Stimulated activated CD4-positive, alpha-beta T cell treated with anti-CD3 and anti-CD28 coated beads, Interleukin-4, amount 100 ng/mL, for 1 hour (primary cell): ENCODE measurements around the gene TSFM.

Experiments used
- DNase-seq: peaks from one replicate; pipeline ENCODE4 v3.0.0-alpha.2; 2020

TSFM gene

DNA sequence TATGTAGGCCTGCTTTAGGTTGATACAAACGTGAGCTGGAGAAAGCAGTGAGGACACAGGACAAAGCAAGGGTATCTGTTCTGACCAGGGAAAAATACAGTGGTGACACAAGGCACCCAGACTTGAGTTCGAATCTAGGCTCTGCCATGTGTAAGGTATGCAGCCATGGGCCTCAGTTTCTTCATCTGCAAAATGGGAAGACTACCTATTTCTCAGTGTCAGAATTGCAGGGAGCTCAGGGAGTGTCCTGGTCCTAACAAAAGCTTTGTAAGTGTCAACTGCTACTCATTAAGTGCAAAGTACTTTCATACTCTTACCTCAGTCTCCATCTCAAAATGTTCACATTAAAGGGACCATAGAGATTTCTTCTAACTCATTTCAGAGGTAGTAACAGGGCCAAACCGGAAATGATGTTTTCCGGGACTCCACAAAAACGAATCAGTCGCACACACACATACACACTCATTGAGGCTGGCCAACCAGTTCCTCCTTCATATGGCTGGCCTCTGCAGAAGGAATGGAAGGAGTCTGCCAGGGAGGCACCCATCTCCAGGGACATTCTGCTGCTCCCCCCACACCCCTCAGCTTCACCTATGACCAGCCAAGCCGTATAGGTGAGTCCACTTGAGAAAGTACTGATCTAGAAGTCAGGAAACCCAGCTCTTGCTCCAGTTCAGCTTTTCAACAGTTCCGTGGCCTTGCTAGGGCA lies 56.2 kb downstream of the TSFM start:
- DNase-seq = no peak

DNA sequence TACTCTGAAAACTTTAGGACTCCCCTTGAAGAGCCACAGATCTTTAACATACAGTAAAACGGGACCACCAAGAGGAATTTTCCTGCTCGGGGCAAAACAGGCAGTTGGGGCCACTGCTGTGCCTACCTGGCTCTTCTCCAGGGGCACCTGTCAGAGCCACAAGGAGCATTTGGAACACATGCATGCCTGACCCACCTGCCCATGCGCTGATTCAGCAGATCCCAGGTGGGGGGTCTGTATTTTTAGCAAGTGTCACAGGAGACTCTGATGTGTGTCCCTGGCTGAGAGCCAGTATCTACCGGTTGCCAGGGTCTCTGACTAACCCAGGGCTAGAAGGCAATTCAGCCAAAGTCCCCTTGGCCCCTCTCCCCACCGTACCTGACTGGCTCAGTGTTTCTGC lies 57.4 kb downstream of the TSFM start:
- DNase-seq = no peak

DNA sequence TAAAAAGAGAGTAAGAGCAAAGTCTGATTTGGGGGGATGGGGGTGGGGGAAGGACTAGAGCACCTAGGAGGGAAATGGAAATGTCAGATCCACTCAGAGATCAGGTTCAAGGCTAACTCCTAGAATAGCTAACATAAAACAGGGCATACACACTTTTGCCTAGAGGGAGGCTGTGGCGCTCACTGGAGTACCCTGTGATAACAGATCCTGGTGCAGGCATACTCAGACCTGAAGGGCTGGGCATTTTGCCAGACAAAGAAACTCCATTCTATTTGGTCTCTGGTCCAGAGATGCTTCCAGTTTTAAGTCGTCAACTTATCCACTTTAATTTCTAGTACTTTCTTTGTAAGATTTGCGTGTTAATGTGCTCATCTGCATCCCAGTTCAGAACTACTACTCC lies 58.1 kb downstream of the TSFM start:
- no peak for DNase-seq

- no peak for DNase-seq
These were observed 58.9 kb downstream of the TSFM start for GRCh38 chr12:57841445-57841844.

DNA sequence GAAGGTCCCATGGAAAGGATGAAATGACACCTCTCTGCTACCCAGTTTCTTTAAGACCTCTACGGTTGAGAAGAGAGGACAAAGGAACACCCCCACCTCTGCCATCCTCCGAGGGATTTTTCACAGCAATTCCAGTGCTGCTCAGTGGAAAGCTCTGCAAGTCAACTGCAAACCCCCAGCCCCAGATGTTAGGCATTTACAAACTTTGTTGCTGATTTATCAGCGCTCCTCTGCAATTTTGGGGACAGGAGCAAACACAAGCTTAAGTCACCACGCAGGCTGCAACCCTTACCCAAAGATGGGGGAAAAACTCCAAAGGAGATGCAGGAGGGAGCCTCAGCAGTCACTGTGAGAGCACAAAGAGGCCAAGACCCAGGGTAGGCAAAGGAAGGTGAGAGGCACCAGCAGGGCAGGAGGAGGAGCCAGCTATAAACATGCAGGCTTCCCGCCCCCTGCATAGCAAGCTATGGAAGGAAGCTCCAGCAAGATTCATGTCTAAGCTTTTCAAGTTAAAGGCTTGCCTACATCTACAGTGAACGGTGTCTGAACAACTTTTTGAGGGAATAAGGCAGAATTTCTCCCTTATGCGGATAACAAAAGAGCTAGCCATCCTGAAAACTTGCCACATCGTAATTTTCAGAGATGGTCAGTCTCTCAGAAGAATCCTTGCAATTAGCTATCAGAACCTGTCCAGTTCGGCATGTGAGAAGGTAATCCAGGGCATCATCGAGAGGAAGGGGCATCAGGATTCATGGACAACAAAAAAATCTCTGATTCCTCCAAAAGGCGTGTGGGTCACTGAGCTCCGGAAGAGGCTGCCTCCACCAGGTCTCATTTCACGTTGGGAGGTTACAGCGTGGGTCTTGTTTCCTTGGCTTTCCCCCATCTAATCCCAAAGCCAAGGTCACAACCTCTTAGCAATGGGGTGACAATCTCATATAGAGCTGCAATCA lies 60.0 kb downstream of the TSFM start:
- DNase-seq = peak; percentile 52

DNA sequence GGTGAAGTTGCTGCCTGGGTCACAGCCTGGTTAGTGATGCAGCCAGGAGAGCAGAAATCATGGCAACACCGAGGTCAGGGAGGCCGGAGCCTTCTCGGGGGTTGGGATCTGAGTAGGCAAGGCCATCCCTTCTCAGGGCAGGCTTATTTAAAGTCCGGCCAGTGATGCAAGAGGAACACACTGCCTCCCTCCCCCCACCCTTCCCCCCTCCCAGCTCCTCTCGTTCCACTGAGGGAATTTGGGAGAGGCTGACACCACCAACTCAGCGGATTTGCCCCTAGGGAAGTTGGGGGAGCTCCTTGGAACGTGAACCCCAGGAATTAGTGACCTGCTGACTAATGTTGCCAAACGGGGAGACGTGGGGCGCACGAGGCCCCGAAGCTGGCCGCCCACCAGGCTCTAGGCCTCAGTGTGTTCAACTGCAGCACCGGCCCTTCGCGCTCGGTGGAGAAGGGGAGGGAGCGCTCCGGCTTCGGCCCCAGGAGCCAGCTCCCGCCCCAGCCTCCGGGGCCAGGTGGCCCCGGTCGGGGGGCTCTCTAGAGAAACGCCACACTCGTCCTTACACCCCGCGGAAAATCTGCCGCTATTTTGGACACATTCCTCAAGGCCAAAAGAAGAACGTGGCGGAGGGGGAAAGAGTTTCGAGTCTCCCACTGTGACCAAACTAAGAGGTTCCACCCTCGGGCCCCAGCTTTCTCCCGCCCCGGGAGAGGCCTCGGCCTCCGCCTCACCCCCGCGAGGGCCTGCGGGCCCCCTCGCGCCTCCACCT lies 62.3 kb downstream of the TSFM start:
- peak; percentile 45 for DNase-seq

DNA sequence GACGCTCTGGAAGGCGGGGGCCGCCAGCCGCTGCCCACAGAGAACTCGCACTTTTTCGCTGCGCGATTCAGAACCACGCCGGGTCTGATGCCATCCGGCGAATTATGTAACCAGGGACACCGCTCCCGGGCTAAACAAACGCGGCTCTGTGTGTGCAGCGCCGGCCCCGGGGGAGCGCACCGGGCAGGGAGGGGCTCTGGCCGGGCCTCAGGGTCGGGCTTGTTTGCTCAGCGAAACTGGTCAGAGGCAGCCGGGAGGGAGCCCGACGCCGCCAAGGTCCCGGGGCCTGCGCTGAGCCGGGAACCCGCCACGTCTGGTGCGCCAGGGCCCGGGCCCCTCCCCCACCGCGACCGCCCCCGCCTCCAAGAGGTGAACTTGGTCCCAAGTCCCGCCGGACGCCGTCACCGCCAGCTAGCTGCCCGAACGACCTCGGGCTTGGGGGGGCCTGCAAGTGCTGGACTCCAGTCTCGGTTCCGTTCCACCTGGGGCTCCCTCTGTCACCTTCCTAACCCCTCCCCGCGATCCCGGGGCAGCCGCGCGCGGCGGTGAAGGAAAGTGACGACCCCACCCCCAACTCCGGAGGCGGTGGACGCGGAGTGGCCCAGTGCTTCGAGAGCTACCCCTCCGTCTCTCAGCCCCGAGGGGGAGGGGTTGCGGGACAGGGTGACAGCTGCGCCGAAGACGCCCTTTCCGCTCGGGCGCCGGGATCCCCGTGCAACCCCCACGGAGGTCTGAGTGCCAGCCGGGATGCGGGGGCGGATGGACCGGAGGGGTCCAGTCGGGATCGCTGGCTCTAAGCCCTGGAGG lies 63.1 kb downstream of the TSFM start:
- DNase-seq = peak; percentile 71

- no peak for DNase-seq
These were observed 63.6 kb downstream of the TSFM start for GRCh38 chr12:57846285-57846576.

GRCh38 chr12:57846577-57847319 lies 64.2 kb downstream of the TSFM start, which contains the start of gene CTDSP2:
TSS of gene CTDSP2 (minus strand) at chr12:57846729. CDS start at chr12:57846435, 294 bp downstream.
- DNase-seq = peak; percentile 84
